Hepatocyte (in vitro differentiated cells): Measurements from ENCODE around the gene DYNLL1.

ENCODE experiments used
- EZH2 ChIP-seq: fragments of 200-600 bp; sonication (generic); IDR thresholded peaks from 2 replicates; pipeline ENCODE4 v1.6.1; 2016; ENCODE audit warnings: antibody characterized with exemption, mild to moderate bottlenecking, borderline replicate concordance
- EZH2phosphoT487 ChIP-seq: fragments of 200-600 bp; sonication (generic); IDR thresholded peaks from one replicate; pipeline ENCODE4 v1.6.1; 2018; ENCODE audit warnings: antibody characterized with exemption, mild to moderate bottlenecking, low read depth, moderate library complexity; ENCODE audit not compliant: unreplicated experiment, severe bottlenecking
- TF ChIP-seq, protein P1 (sequence below): fragments of 200-600 bp; sonication (generic); IDR thresholded peaks from 2 replicates; pipeline ENCODE4 v1.5.1; 2016; ENCODE audit warnings: antibody characterized with exemption, mild to moderate bottlenecking; ENCODE audit not compliant: poor library complexity

DNA sequence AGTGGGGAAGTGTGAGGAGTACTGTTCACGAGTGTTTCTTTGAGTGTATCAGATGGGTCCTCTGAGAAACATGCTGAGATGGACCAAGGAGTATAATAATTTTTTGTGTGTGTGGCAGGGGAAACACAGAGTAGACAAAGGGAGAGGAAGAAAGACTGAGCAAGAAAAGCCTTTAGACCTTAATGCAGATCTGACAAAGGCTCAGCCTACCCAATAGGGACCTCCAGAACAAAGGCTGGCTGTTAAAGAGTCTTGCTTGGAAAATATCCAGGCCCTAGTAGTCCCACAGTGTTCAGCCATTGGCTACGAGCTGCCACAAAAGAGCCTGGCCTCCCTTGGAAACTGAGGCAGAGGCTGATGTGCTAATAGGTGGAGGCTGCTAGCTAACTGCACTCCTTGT, 19.6 kb downstream of the DYNLL1 start:
- TF ChIP-seq, protein P1, sequence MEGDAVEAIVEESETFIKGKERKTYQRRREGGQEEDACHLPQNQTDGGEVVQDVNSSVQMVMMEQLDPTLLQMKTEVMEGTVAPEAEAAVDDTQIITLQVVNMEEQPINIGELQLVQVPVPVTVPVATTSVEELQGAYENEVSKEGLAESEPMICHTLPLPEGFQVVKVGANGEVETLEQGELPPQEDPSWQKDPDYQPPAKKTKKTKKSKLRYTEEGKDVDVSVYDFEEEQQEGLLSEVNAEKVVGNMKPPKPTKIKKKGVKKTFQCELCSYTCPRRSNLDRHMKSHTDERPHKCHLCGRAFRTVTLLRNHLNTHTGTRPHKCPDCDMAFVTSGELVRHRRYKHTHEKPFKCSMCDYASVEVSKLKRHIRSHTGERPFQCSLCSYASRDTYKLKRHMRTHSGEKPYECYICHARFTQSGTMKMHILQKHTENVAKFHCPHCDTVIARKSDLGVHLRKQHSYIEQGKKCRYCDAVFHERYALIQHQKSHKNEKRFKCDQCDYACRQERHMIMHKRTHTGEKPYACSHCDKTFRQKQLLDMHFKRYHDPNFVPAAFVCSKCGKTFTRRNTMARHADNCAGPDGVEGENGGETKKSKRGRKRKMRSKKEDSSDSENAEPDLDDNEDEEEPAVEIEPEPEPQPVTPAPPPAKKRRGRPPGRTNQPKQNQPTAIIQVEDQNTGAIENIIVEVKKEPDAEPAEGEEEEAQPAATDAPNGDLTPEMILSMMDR, result no peak
- TF ChIP-seq EZH2, result no peak
- TF ChIP-seq EZH2phosphoT487, result no peak
